Heart right ventricle (tissue), 16 donors: ENCODE measurements around the gene TTC7B. TPM values are rescaled to one million over a fixed set of nuclear protein-coding genes. Genes with fewer than 3 reads are reported as not detected.
"Not testable (repeated sequence)": the region's sequence is repeated elsewhere in the genome, so short reads cannot be mapped to it uniquely, and the experiment has no call there.

Source experiments
- ATAC-seq, 8 donors: fragments of 200-7000 bp; cut with Tn5 transposase; one replicate each; pipeline ENCODE4 v1.9.1; 2020; ENCODE audit warnings: mild to moderate bottlenecking in 8 of 8, moderate library complexity in 8 of 8, moderate number of reproducible peaks in 1 of 8
- DNase-seq, 2 donors: peaks; one replicate each; pipeline ENCODE4 v3.0.0-alpha.2; 2020
- H3K27ac ChIP-seq, 10 donors: fragments of 200-600 bp; sonication (generic) in 2 of 10; one replicate each; pipeline versions ENCODE4 v1.5.0 to v1.8.0; 2020 to 2022; ENCODE audit warnings: mild to moderate bottlenecking in 3 of 10
- H3K27me3 ChIP-seq, 7 donors: fragments of 200-600 bp; one replicate each; pipeline ENCODE4 v1.8.0; 2021 to 2022; ENCODE audit warnings: mild to moderate bottlenecking in 2 of 7
- H3K36me3 ChIP-seq, 9 donors: fragments of 200-600 bp; sonication (generic) in 1 of 9; one replicate each; pipeline versions ENCODE4 v1.5.0 to v1.8.0; 2020 to 2022; ENCODE audit warnings: mild to moderate bottlenecking in 2 of 9
- H3K4me1 ChIP-seq, 9 donors: fragments of 200-600 bp; sonication (generic) in 1 of 9; one replicate each; pipeline versions ENCODE4 v1.5.0 to v1.8.0; 2020 to 2022; ENCODE audit warnings: mild to moderate bottlenecking in 4 of 9
- H3K4me3 ChIP-seq, 10 donors: fragments of 200-600 bp; sonication (generic) in 2 of 10; one replicate each; pipeline versions ENCODE4 v1.5.0 to v1.8.0; 2020 to 2022; ENCODE audit warnings: mild to moderate bottlenecking in 7 of 10, moderate library complexity in 2 of 10
- H3K9me3 ChIP-seq, 11 donors: fragments of 200-600 bp in 10 of 11; sonication (generic) in 2 of 11; one replicate each; pipeline versions ENCODE4 v1.5.0 to v1.8.0; 2013 to 2022; ENCODE audit warnings: mild to moderate bottlenecking in 2 of 11, control low read depth in 1 of 11, moderate library complexity in 1 of 11
- WGBS, 2 donors: extraction: QIAGEN DNeasy Blood & Tissue Kit; methylation state at CpG; one replicate each; pipeline ENCODE4 v1.1.7; 2013; ENCODE audit warnings: inconsistent platforms in 1 of 2; 5-methylcytosine and 5-hydroxymethylcytosine counted together
- intact Hi-C, 10 donors: fragments of 100-400 bp; cut with DNase I; formaldehyde crosslinking; loops; one replicate each; pipeline versions ENCODE4 v1.11.1 to v1.14.2; 2022
- polyA plus RNA-seq, 2 donors: library from polyadenylated mRNA; stranded (reverse); fragments of 200-250 nt; gene quantifications; one replicate each; pipeline ENCODE4 v1.2.3, GENCODE V29; 2013
- total RNA-seq, 10 donors: library from RNA; stranded (reverse); fragmentation: NEBNext Ultra II Directional in 3 of 10; extraction: Animal tissue kit (Norgen Biotek cat#: 25700) in 3 of 10; gene quantifications; one replicate each; pipeline versions ENCODE4 v1.2.1 to v1.2.4, GENCODE V29; 2021 to 2023
- TF ChIP-seq, protein P1 (sequence below), 9 donors: fragments of 200-600 bp; sonication (generic) in 2 of 9; IDR thresholded peaks; one replicate each; pipeline versions ENCODE4 v1.5.0 to v1.8.0; 2021 to 2022; ENCODE audit warnings: antibody characterized with exemption in 9 of 9, mild to moderate bottlenecking in 5 of 9, moderate library complexity in 1 of 9
- donor health status: Arrhythmogenic right ventricular cardiomyopathy.
- donor health status: ischemic (EF 13 %, LVEDD 7.1; RV severe dilation, severe dysfunction).
- donor health status: healthy with polysubstance abuse.
- donor health status: DM: no; HTN: yes; CAD: no.
- donor health status: DM: no; HTN: no; CAD: no.
- donor health status: ischemic (EF 25% LVEDD 6.9; RV normal size, moderate dysfunction).
- donor health status: ischemic (EF 25% LVEDD 5.7; RV mildly dilated, moderate dysfunction).
- donor health status: healthy.
- donor health status: DM: yes; HTN: yes; CAD: no.
- donor health status: Ischemic cardiomyopathy.
- donor health status: ischemic (EF 35%, LVEDD 5.7; RV mildly dilated, moderate dysfunction).
- donor health status: nonischemic (EF 11% LVEDD 7.7; RV severe dilation, severe dysfunction).
- donor health status: DM: yes; HTN: yes; CAD: no.
- donor health status: PGD.
- donor health status: ischemic (EF 29% LVEDD 5.4; RV normal size, mild dysfunction).
- donor health status: nonischemic (EF 23%, LVEDD 6.1; RV moderate dilation, normal function).

Gene TTC7B
- total and polyA plus RNA-seq, 12 donors: 23.0 to 79.4 (median 65.5) TPM

DNA sequence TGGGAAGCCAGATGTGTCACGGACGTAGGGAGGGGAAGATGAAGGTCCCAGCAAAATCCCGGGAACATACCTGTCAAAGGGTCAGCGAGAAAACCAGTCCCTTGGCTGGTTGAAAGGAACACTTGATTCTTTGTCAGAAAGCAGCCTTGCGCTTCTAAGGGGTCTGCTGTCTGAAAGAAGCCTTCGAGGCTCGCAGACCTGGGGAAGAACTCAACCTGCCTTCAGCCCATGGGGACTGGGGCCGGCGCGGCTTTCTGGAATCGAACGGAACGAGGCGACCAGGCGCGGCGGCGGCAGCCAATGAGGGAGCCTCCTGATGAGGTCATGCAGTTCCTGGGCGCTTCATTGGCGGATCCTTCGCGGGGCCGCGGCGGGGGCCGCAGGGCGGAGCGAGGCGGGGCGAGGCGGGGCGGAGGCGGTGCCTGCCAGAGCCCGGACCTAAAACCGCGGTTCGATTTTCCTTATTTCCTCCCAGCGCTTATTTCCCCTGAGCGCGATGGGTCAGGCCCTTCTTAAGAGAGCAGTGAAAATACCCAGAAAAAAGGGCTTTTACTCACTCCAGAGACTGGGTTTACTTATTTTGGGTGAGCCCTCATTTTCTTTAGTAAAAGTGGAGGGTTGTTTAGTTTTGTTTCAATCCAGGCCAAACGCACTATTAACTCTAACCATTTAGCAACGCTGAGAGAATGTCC is 11.8 kb upstream of the TTC7B start:
- DNase-seq (peak; percentile 94 to 95), ATAC-seq (peak; percentile 98 to 100 (median 100))
- TF ChIP-seq, protein P1, sequence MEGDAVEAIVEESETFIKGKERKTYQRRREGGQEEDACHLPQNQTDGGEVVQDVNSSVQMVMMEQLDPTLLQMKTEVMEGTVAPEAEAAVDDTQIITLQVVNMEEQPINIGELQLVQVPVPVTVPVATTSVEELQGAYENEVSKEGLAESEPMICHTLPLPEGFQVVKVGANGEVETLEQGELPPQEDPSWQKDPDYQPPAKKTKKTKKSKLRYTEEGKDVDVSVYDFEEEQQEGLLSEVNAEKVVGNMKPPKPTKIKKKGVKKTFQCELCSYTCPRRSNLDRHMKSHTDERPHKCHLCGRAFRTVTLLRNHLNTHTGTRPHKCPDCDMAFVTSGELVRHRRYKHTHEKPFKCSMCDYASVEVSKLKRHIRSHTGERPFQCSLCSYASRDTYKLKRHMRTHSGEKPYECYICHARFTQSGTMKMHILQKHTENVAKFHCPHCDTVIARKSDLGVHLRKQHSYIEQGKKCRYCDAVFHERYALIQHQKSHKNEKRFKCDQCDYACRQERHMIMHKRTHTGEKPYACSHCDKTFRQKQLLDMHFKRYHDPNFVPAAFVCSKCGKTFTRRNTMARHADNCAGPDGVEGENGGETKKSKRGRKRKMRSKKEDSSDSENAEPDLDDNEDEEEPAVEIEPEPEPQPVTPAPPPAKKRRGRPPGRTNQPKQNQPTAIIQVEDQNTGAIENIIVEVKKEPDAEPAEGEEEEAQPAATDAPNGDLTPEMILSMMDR (IDR thresholded peaks at IDR 0.05): no peak
- intact Hi-C loops: loop anchor here in 2 of 10 donors (2.0 to 10.0 kb wide), 2 partner anchors 69 to 533 kb away; no protein-coding TSS in a partner anchor
- H3K4me1 ChIP-seq: peaks cover 7 to 21% (median 14%) of the 10 kb centered on the region in 9 donors
- no peaks in the 10 kb centered on the region for H3K27me3 ChIP-seq
- peak overlapping the region in 9 of 10 donors; percentile 20 to 51 (median 45) for H3K4me3 ChIP-seq
- peaks cover 0 to 21% (median 13%) of the 10 kb centered on the region in 11 donors for H3K9me3 ChIP-seq
- H3K36me3 ChIP-seq: no peaks in the 10 kb centered on the region
- peak overlapping the region in 9 of 10 donors; percentile 75 to 91 (median 84) for H3K27ac ChIP-seq
- WGBS, 2 donors: 2% methylated on average over 42 of the region's 42 CpGs

DNA sequence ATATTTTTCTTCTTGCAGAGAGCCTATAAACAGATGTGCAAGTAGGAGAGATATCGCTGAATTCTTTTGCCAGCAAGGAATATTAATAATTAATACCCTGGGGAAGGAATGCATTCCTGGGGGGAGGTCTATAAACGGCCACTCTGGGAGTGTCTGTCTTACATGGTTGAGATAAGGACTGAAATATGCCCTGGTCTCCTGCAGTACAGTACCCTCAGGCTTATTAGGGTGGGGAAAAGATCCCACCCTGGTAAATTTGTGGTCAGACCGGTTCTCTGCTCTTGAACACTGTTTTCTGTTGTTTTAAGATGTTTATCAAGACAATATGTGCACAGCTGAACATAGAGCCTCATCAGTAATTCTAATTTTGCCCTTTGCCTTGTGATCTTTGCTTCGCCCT is 7.3 kb upstream of the TTC7B start:
- not testable (repeated sequence) for H3K27me3 ChIP-seq, H3K4me1 ChIP-seq, H3K36me3 ChIP-seq, H3K27ac ChIP-seq, DNase-seq, ATAC-seq, H3K4me3 ChIP-seq
- WGBS, 2 donors: 67 to 73% methylated on average over 4 of the region's 4 CpGs
- H3K9me3 ChIP-seq: peaks cover 0 to 28% (median 15%) of the 10 kb centered on the region in 11 donors
- intact Hi-C loops: loop anchor here in 1 of 10 donors (10.0 kb wide), 1 partner anchor 529 kb away; no protein-coding TSS in a partner anchor

DNA sequence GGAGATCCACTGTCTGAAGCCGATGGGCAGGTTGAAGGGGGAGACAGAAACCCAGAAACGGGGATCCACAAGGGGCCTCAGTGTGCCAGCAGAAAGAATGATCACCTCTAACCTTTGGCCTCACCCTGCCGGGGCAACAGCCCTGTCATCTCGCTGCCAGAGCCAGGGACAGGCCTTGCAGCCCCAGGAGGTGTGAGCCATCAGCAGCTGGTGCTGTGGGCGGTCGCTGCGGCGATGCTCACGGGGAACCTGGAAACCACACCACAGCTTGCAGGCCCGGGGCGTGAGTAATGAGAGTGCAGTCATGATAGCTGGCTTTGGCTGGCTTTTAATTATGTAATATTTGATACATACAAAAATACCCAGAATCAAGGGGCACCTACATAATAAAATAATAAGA is 4.7 kb upstream of the TTC7B start:
- Histone ChIP-seq H3K4me1 (peaks cover 0 to 5% (median 0%) of the 10 kb centered on the region in 9 donors), H3K36me3 (no peaks in the 10 kb centered on the region), H3K27ac (no peak overlapping the region), H3K4me3 (no peak overlapping the region), H3K27me3 (no peaks in the 10 kb centered on the region), H3K9me3 (peaks cover 0 to 28% (median 15%) of the 10 kb centered on the region in 11 donors)
- ATAC-seq (no peak), DNase-seq (no peak)
- TF ChIP-seq, protein P1 (IDR thresholded peaks at IDR 0.05): no peak
- intact Hi-C loops: loop anchor here in 1 of 10 donors (10.0 kb wide), 1 partner anchor 526 kb away; no protein-coding TSS in a partner anchor
- WGBS, 2 donors: 71 to 74% methylated on average over 11 of the region's 11 CpGs

DNA sequence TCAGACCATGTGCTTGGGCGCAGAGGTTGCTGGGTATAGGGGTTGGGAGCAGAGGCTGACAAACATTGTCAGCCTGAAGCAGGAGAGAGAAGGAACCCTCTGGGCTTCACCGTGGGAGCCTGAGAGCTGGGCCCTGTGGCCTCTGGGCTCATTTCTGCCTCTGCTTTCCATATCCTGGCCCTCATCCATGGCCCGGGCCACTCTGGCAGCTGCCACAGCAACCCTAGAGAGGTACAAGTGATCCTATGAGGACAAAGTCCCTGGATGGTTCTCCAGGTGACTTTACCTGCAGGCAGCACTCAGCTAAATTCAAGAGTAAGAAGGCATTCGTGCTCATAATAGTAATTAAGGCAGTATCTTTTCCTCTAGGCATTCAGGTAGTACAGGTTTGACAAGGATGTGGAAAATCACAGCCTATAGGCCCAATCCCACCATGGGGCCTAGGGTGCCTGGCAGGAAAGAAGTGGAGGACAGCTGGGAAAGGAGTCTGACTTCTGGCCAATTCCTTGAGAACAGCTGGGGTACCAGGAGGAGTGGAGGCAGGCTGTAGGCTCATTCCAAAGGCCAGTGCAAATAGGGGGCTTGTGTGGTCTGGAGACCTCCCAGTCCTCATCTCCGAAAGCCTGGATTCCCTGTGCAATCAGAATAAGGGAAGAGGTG is 3.6 kb upstream of the TTC7B start:
- WGBS, 2 donors: 89 to 91% methylated on average over 5 of the region's 5 CpGs
- intact Hi-C loops: loop anchor here in 3 of 10 donors (5.0 to 10.0 kb wide), 3 partner anchors 63 to 525 kb away; no protein-coding TSS in a partner anchor
- TF ChIP-seq, protein P1 (IDR thresholded peaks at IDR 0.05): no peak
- Histone ChIP-seq H3K27ac (no peak overlapping the region), H3K9me3 (peaks cover 0 to 25% (median 15%) of the 10 kb centered on the region in 11 donors), H3K27me3 (no peaks in the 10 kb centered on the region), H3K4me3 (no peak overlapping the region), H3K4me1 (peaks cover 0 to 12% (median 5%) of the 10 kb centered on the region in 9 donors), H3K36me3 (no peaks in the 10 kb centered on the region)
- ATAC-seq (no peak), DNase-seq (no peak)
